Prostate gland (tissue), 2 donors: ENCODE measurements around the gene DNAJB4.

Experiments
- CTCF ChIP-seq, 4 experiments: fragments of 200-600 bp in 2 of 4; fragments of 450-650 bp in 2 of 4; sonication (generic) in 2 of 4; IDR thresholded peaks; 1 replicate in 3 of 4; 2 replicates in 1 of 4; pipeline ENCODE4 v1.5.1; 2016 to 2019; ENCODE audit warnings: antibody characterized with exemption in 4 of 4, mild to moderate bottlenecking in 2 of 4, moderate library complexity in 2 of 4
- POLR2A ChIP-seq: fragments of 450-650 bp; IDR thresholded peaks from one replicate; pipeline ENCODE4 v1.6.1; 2016; ENCODE audit warnings: antibody characterized with exemption, mild to moderate bottlenecking

GRCh38 chr1:78006521-78006920 lies 1.8 kb downstream of the DNAJB4 start:
- TF ChIP-seq POLR2A (no peak), CTCF (IDR thresholded peaks at IDR 0.05) (no peak)
